Measurements from ENCODE around the gene MAP4K5.
"Not testable (repeated sequence)": the region's sequence is repeated elsewhere in the genome, so short reads cannot be mapped to it uniquely, and the experiment has no call there.

- not testable (repeated sequence) for TF ChIP-seq CTCF, POLR2A (IDR thresholded peaks at IDR 0.05)
These were observed 20.4 kb upstream of the MAP4K5 start for GRCh38 chr14:50552796-50553195.
